Panc1 (cell line): ENCODE measurements around the gene DCBLD2. TPM values are rescaled to one million over a fixed set of nuclear protein-coding genes. Genes with fewer than 3 reads are reported as not detected.

ENCODE experiments used
- ATAC-seq: fragments of 200-7000 bp; cut with Tn5 transposase; 2 replicates; pipeline ENCODE4 v1.9.1; 2020; ENCODE audit warnings: mild to moderate bottlenecking, moderate library complexity
- BruUV-seq: library from RNA; stranded (reverse); fragments of 400-500 nt; replicated peaks from 2 replicates; lab custom pipeline; 2021; lab: Mats Ljungman, UMichigan
- CTCF ChIA-PET: fragments of 300-600 bp; sonication (Branson Sonifier 250); formaldehyde crosslinking; loops from one replicate; lab custom pipeline; 2022; ENCODE audit warnings: antibody characterized with exemption; lab: Charles Lee
- POLR2A ChIA-PET: fragments of 300-600 bp; sonication (Branson Sonifier 250); formaldehyde crosslinking; loops from one replicate; lab custom pipeline; 2022; ENCODE audit warnings: antibody characterized with exemption; lab: Charles Lee
- DNase-seq: peaks from one replicate; pipeline ENCODE4 v3.0.0-alpha.2; 2010; ENCODE audit warnings: low read depth, low spot score
- H3K27ac ChIP-seq: 2 replicates; pipeline ENCODE4 v1.5.1; 2011; ENCODE audit warnings: mild to moderate bottlenecking, low read length, inconsistent platforms
- H3K27me3 ChIP-seq: fragments of 200-500 bp; sonication (Bioruptor generic); 2 replicates; pipeline ENCODE4 v1.6.0; 2014; ENCODE audit warnings: low read length, inconsistent platforms; ENCODE audit not compliant: control insufficient read depth, insufficient read depth
- H3K36me3 ChIP-seq: fragments of 200-500 bp; sonication (Bioruptor generic); 2 replicates; pipeline ENCODE4 v1.5.1; 2014; ENCODE audit warnings: inconsistent platforms, mild to moderate bottlenecking, low read length, moderate library complexity; ENCODE audit not compliant: control insufficient read depth, insufficient read depth
- H3K4me1 ChIP-seq: 2 replicates; pipeline ENCODE4 v1.5.1; 2011; ENCODE audit warnings: inconsistent platforms, mild to moderate bottlenecking, low read length, moderate library complexity; ENCODE audit not compliant: control insufficient read depth, insufficient read depth
- H3K4me3 ChIP-seq, 2 experiments: 2 replicates each; pipeline ENCODE4 v1.5.1; 2011 to 2012; ENCODE audit warnings: low read depth in 2 of 2, low read length in 2 of 2, mild to moderate bottlenecking in 2 of 2, inconsistent platforms in 1 of 2, moderate library complexity in 1 of 2
- H3K9me3 ChIP-seq: fragments of 200-500 bp; sonication (Bioruptor generic); 2 replicates; pipeline ENCODE4 v1.5.1; 2014; ENCODE audit warnings: low read depth, mild to moderate bottlenecking, inconsistent platforms, low read length, moderate library complexity; ENCODE audit not compliant: control insufficient read depth, insufficient read depth
- POLR2AphosphoS5 ChIP-seq: IDR thresholded peaks from 2 replicates; pipeline ENCODE4 v1.6.1; 2012; ENCODE audit warnings: mild to moderate bottlenecking, low read depth, low read length, moderate library complexity
- SIN3A ChIP-seq: IDR thresholded peaks from 2 replicates; pipeline ENCODE4 v1.6.1; 2012; ENCODE audit warnings: low read depth, mild to moderate bottlenecking, low read length, moderate library complexity, borderline replicate concordance; ENCODE audit not compliant: insufficient read depth
- TCF7L2 ChIP-seq: IDR thresholded peaks from 2 replicates; pipeline ENCODE4 v1.6.1; 2011; ENCODE audit warnings: mild to moderate bottlenecking, low read depth, low read length, inconsistent platforms
- in situ Hi-C: cut with HindIII; loops from 2 replicates; pipeline ENCODE4 v1.10.0; 2016; ENCODE audit warnings: low sequenced_read_pairs, low pct_unique_long_range_greater_than_20kb
- intact Hi-C: fragments of 100-400 bp; cut with micrococcal nuclease; formaldehyde crosslinking; loops from one replicate; pipeline ENCODE4 v1.10.0; 2022; ENCODE audit not compliant: unreplicated experiment
- total RNA-seq: library from RNA; stranded (reverse); gene quantifications from one replicate; pipeline ENCODE4 v1.2.1, GENCODE V29; 2021; ENCODE audit not compliant: unreplicated experiment
- TF ChIP-seq, protein P1 (sequence below): fragments of 450-650 bp; IDR thresholded peaks from 2 replicates; pipeline ENCODE4 v1.5.1; 2017; ENCODE audit warnings: mild to moderate bottlenecking
- TF ChIP-seq, protein P2 (sequence below), 2 experiments: IDR thresholded peaks; 2 replicates each; pipeline ENCODE4 v1.6.1; 2011 to 2012; ENCODE audit warnings: low read depth in 2 of 2, control low read depth in 1 of 2, low read length in 1 of 2, mild to moderate bottlenecking in 1 of 2, moderate library complexity in 1 of 2; ENCODE audit not compliant: insufficient read depth in 1 of 2

The DCBLD2 gene
- total RNA-seq, 1 experiment from 2014 or later = 54.4 TPM

DNA sequence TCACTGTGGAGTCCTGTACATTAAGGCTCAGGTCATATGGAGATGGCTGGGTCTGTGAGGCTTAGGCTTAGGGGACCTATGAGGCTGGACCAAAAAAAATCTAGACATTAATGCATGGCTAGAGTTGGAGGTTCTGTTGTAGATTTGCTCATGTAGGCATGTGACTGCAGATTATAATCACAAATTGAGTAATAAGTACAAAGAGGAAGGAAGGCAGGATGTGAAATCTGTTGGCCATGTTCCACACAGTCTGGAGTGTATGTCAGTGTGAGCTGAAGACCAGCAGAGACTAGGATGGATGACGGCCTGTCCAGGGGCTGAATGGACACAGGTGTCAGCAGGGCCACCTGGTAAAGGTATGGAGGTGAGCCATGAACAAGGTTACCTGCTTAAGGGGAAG, 138.4 kb downstream of the DCBLD2 start, which contains the start of gene ST3GAL6:
TSS of gene ST3GAL6 (plus strand) at position 265 of the 400 bp plus-strand sequence. CDS start 5,101 bp downstream, outside the sequence.
- DNase-seq (no peak), ATAC-seq (no peak)
- Histone ChIP-seq H3K27ac (no peak within 1 kb of the TSS), H3K4me3 (no peak within 1 kb of the TSS), H3K27me3 (peaks cover 16% of the 10 kb centered on the region; the same call in 1 of the 2 replicates), H3K9me3 (no peaks in the 10 kb centered on the region), H3K4me1 (no peaks in the 10 kb centered on the region), H3K36me3 (no peaks in the 10 kb centered on the region)
- CTCF ChIA-PET = no interaction called here
- in situ Hi-C loops = no loop called here
- TF ChIP-seq POLR2AphosphoS5 = no peak
- TF ChIP-seq SIN3A = no peak
- no peak for TF ChIP-seq TCF7L2
- TF ChIP-seq, protein P1, sequence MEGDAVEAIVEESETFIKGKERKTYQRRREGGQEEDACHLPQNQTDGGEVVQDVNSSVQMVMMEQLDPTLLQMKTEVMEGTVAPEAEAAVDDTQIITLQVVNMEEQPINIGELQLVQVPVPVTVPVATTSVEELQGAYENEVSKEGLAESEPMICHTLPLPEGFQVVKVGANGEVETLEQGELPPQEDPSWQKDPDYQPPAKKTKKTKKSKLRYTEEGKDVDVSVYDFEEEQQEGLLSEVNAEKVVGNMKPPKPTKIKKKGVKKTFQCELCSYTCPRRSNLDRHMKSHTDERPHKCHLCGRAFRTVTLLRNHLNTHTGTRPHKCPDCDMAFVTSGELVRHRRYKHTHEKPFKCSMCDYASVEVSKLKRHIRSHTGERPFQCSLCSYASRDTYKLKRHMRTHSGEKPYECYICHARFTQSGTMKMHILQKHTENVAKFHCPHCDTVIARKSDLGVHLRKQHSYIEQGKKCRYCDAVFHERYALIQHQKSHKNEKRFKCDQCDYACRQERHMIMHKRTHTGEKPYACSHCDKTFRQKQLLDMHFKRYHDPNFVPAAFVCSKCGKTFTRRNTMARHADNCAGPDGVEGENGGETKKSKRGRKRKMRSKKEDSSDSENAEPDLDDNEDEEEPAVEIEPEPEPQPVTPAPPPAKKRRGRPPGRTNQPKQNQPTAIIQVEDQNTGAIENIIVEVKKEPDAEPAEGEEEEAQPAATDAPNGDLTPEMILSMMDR = no peak
- TF ChIP-seq, protein P2, sequence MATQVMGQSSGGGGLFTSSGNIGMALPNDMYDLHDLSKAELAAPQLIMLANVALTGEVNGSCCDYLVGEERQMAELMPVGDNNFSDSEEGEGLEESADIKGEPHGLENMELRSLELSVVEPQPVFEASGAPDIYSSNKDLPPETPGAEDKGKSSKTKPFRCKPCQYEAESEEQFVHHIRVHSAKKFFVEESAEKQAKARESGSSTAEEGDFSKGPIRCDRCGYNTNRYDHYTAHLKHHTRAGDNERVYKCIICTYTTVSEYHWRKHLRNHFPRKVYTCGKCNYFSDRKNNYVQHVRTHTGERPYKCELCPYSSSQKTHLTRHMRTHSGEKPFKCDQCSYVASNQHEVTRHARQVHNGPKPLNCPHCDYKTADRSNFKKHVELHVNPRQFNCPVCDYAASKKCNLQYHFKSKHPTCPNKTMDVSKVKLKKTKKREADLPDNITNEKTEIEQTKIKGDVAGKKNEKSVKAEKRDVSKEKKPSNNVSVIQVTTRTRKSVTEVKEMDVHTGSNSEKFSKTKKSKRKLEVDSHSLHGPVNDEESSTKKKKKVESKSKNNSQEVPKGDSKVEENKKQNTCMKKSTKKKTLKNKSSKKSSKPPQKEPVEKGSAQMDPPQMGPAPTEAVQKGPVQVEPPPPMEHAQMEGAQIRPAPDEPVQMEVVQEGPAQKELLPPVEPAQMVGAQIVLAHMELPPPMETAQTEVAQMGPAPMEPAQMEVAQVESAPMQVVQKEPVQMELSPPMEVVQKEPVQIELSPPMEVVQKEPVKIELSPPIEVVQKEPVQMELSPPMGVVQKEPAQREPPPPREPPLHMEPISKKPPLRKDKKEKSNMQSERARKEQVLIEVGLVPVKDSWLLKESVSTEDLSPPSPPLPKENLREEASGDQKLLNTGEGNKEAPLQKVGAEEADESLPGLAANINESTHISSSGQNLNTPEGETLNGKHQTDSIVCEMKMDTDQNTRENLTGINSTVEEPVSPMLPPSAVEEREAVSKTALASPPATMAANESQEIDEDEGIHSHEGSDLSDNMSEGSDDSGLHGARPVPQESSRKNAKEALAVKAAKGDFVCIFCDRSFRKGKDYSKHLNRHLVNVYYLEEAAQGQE (IDR thresholded peaks at IDR 0.05; ENCODE audit: insufficient read depth in 1 of 2, low read depth in 2 of 2, low read length in 1 of 2) = no peak
- intact Hi-C loops = no loop called here
- BruUV-seq = no TSS peak
- POLR2A ChIA-PET = no interaction called here

DNA sequence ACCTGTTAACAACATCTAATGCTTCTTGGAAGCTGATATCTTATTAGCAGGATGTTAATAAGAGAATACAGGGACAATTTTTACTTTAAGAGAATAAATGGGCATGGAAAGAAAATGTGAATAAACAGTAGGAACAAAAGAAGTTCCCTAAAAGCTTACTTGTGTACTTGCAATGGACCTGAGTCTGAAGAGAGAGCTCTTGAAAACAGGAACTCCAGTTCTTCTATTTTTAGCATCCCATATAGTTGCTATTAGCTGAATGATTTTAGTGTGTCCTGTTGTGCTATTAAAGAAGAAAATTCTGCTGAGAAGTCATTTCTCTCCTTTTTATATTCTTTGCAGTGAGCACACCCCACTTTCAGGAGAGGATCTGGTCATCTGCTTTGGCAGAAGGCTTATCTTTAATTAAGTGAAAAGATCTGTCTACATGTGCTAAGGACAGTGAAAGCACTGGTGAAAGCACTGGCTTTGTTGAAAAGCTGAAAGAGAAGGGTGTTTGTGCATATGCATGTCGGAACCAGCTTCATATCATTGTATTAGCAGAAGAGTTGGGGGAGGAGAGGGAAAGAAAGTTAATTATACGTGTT, 139.8 kb downstream of the DCBLD2 start:
- intact Hi-C loops = no loop called here
- CTCF ChIA-PET = interaction anchor here (0.7 kb wide), 1 partner anchor 1020 kb away, joined by 4 read pairs; no protein-coding TSS in a partner anchor
- in situ Hi-C loops = no loop called here

More for the DNA sequence above, 139.8 kb downstream of the DCBLD2 start:
- no peak for ATAC-seq
- H3K27ac ChIP-seq = no peak overlapping the region
- POLR2A ChIA-PET = no interaction called here
- peaks cover 10% of the 10 kb centered on the region; the same call in 1 of the 2 replicates for H3K27me3 ChIP-seq
- no peaks in the 10 kb centered on the region for H3K36me3 ChIP-seq
- no peaks in the 10 kb centered on the region for H3K4me1 ChIP-seq
- no peak overlapping the region for H3K4me3 ChIP-seq
- H3K9me3 ChIP-seq = no peaks in the 10 kb centered on the region
- TF ChIP-seq, protein P1 = no peak
- TF ChIP-seq, protein P2 (IDR thresholded peaks at IDR 0.05; ENCODE audit: insufficient read depth in 1 of 2, low read depth in 2 of 2, low read length in 1 of 2) = no peak
- no peak for TF ChIP-seq SIN3A
- TF ChIP-seq TCF7L2 = no peak
- no peak for TF ChIP-seq POLR2AphosphoS5
- BruUV-seq = no TSS peak
- no peak for DNase-seq
